SKM-1 treated with dmso at 0.1 percent for 144 hours (cell line): Measurements from ENCODE around the gene KIAA1586.

ENCODE experiments used
- DNase-seq: peaks from one replicate; lab custom pipeline; 2025; ENCODE audit not compliant: unreplicated experiment; lab: John Stamatoyannopoulos, UW

Gene KIAA1586

GRCh38 chr6:57097596-57097995 is 51.1 kb downstream of the KIAA1586 start:
- DNase-seq = no peak

- DNase-seq = no peak
Measured at GRCh38 chr6:57102976-57103375, 56.5 kb downstream of the KIAA1586 start.

GRCh38 chr6:57104336-57104735 is 57.8 kb downstream of the KIAA1586 start:
- DNase-seq = no peak
